GM23338 (cell line): Measurements from ENCODE around the gene HMGN1. TPM values are rescaled to one million over a fixed set of nuclear protein-coding genes. Genes with fewer than 3 reads are reported as not detected.

Experiments
- ATAC-seq: fragments of 200-7000 bp; cut with Tn5 transposase; 3 replicates; pipeline ENCODE4 v1.9.1; 2020
- DNase-seq: peaks from one replicate; pipeline ENCODE4 v3.0.0-alpha.2; 2015; ENCODE audit warnings: low spot score
- H2AFZ ChIP-seq: fragments of 200-600 bp; sonication (generic); 2 replicates; pipeline ENCODE4 v1.8.0; 2016; ENCODE audit warnings: antibody characterized with exemption, mild to moderate bottlenecking, moderate library complexity
- H3F3A ChIP-seq: fragments of 200-600 bp; sonication (generic); replicated peaks from 2 replicates; pipeline ENCODE4 v1.8.0; 2017; ENCODE audit warnings: antibody characterized with exemption, mixed run types, low read depth
- H3K27ac ChIP-seq: fragments of 200-600 bp; sonication (generic); 2 replicates; pipeline ENCODE4 v1.6.1; 2016; ENCODE audit warnings: low read depth
- H3K27me3 ChIP-seq: fragments of 200-600 bp; sonication (generic); 2 replicates; pipeline ENCODE4 v1.8.0; 2016; ENCODE audit warnings: mild to moderate bottlenecking, mixed run types, moderate library complexity; ENCODE audit not compliant: insufficient read depth
- H3K36me3 ChIP-seq: fragments of 200-600 bp; sonication (generic); 2 replicates; pipeline ENCODE4 v1.8.0; 2016; ENCODE audit warnings: mild to moderate bottlenecking; ENCODE audit not compliant: insufficient read depth
- H3K4me1 ChIP-seq: fragments of 200-600 bp; sonication (generic); 2 replicates; pipeline ENCODE4 v1.8.0; 2016; ENCODE audit warnings: mild to moderate bottlenecking, moderate library complexity; ENCODE audit not compliant: insufficient read depth
- H3K4me2 ChIP-seq: fragments of 200-600 bp; sonication (generic); 2 replicates; pipeline ENCODE4 v1.7.1; 2017; ENCODE audit warnings: mixed run types
- H3K4me3 ChIP-seq: fragments of 200-600 bp; sonication (generic); 2 replicates; pipeline ENCODE4 v1.6.1; 2016; ENCODE audit warnings: mixed run types
- H3K79me2 ChIP-seq: fragments of 200-600 bp; sonication (generic); replicated peaks from 2 replicates; pipeline ENCODE4 v1.8.0; 2017; ENCODE audit warnings: mild to moderate bottlenecking; ENCODE audit not compliant: insufficient read depth
- H3K9me2 ChIP-seq: fragments of 200-600 bp; sonication (generic); 2 replicates; pipeline ENCODE4 v1.8.0; 2017; ENCODE audit not compliant: insufficient read depth
- H4K20me1 ChIP-seq: fragments of 200-600 bp; sonication (generic); replicated peaks from 2 replicates; pipeline ENCODE4 v1.8.0; 2017; ENCODE audit warnings: mild to moderate bottlenecking; ENCODE audit not compliant: insufficient read depth
- H3K27ac Mint-ChIP-seq: 2 replicates; pipeline ENCODE4 v1.8.0; 2020; ENCODE audit warnings: inconsistent platforms, mild to moderate bottlenecking, moderate library complexity, mixed read lengths
- H3K27me3 Mint-ChIP-seq: 3 replicates; pipeline ENCODE4 v1.8.0; 2022; ENCODE audit warnings: low read depth, mild to moderate bottlenecking, moderate library complexity, mixed read lengths, inconsistent platforms; ENCODE audit not compliant: insufficient read depth, poor library complexity
- H3K36me3 Mint-ChIP-seq: 3 replicates; pipeline ENCODE4 v1.8.0; 2021; ENCODE audit warnings: low read depth, mild to moderate bottlenecking, inconsistent platforms, moderate library complexity, mixed read lengths
- H3K4me1 Mint-ChIP-seq: 3 replicates; pipeline ENCODE4 v1.8.0; 2020; ENCODE audit warnings: mild to moderate bottlenecking, inconsistent platforms, mixed read lengths
- H3K4me3 Mint-ChIP-seq: 3 replicates; pipeline ENCODE4 v1.8.0; 2021; ENCODE audit warnings: moderate library complexity, mild to moderate bottlenecking, inconsistent platforms, mixed read lengths
- H3K9me3 Mint-ChIP-seq: 3 replicates; pipeline ENCODE4 v1.8.0; 2020; ENCODE audit warnings: moderate library complexity, mild to moderate bottlenecking, inconsistent platforms, mixed read lengths
- CREB1 ChIP-seq: fragments of 250-450 bp; sonication (Bioruptor Pico); IDR thresholded peaks from 2 replicates; pipeline ENCODE4 v1.5.0; 2020; ENCODE audit warnings: low read depth, mild to moderate bottlenecking, moderate library complexity
- EZH2phosphoT487 ChIP-seq: fragments of 200-600 bp; sonication (generic); IDR thresholded peaks from one replicate; pipeline ENCODE4 v1.8.1; 2018; ENCODE audit warnings: antibody characterized with exemption; ENCODE audit not compliant: unreplicated experiment
- JUNB ChIP-seq: IDR thresholded peaks from one replicate; pipeline ENCODE4 v1.6.1; 2016; ENCODE audit warnings: antibody characterized with exemption; ENCODE audit not compliant: unreplicated experiment
- POLR2AphosphoS5 ChIP-seq: IDR thresholded peaks from 2 replicates; pipeline ENCODE4 v1.6.1; 2016; ENCODE audit warnings: antibody characterized with exemption, low read depth
- STAT1 ChIP-seq: IDR thresholded peaks from one replicate; pipeline ENCODE4 v1.6.1; 2016; ENCODE audit warnings: antibody characterized with exemption; ENCODE audit not compliant: unreplicated experiment
- polyA plus RNA-seq: library from polyadenylated mRNA; unstranded; fragments of >200 nt; fragmentation: Nextera tagmentation; extraction: Ambion mirVana; gene quantifications from 2 replicates; pipeline ENCODE4 v1.2.1, GENCODE V29; 2016
- total RNA-seq: library from RNA; depleted of rRNA; stranded (reverse); fragments of >200 nt; shearing (Covaris generic); gene quantifications from 2 replicates; pipeline ENCODE4 v1.2.3, GENCODE V29; 2014
- TF ChIP-seq, protein P1 (sequence below), 2 experiments: fragments of 200-600 bp in 1 of 2; sonication (generic) in 1 of 2; conservative IDR thresholded peaks; 2 replicates each; pipeline versions ENCODE4 v1.5.1 to v1.6.1; 2016 to 2017; ENCODE audit warnings: antibody characterized with exemption in 2 of 2, low read depth in 2 of 2, mild to moderate bottlenecking in 2 of 2, moderate library complexity in 1 of 2
- TF ChIP-seq, protein P2 (sequence below): IDR thresholded peaks from one replicate; pipeline ENCODE4 v1.6.1; 2018; ENCODE audit warnings: antibody characterized with exemption; ENCODE audit not compliant: unreplicated experiment

HMGN1 gene
- total and polyA plus RNA-seq, 2 experiments from 2014 or later: 403 to 889 TPM

DNA sequence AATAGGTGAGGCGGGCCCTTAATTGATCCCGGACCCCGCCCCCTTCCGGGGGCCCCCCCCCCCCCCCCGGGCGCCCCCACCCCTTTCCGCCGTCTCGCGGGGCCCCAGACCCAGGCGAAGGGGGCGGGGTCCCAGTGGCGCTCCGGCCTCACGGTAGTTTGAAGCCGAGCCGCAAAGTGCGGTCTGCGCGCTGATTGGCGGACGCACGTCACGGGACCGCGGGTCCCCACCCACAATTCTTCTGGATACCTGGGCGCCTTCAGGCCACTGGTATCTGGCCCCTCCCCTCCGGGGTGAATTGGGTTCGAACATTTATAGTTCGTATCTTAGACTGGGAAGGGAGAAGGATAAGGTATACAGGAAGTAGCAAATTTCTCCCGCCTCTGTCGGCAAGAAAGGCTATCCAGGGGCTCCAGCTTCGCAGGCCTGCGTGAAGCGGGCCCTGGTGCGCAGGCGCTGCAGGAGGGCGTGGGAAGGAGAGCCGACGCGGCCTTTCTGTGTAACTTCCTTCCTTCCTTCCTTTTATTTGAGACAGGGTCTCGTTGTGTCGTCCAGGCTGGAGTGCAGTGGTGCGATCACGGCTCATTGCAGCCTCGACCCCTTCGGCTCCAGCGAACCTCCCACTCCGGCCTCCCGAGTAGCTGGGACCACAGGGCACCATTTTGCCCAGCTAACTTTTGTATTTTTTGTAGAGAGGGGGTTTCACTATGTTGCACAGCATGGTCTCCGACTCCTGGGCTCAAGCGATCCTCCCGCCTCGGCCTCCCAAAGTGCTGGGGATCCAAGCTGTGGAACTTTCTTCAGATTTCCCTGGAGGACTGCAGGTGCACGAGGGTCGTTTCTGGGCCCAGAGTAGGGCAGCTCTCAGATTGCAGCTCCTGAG, 564 bp upstream of the HMGN1 start:
- H3K27ac ChIP-seq: peak overlapping the region; percentile 98
- Mint-ChIP-seq H3K9me3 (no peaks in the 10 kb centered on the region), H3K4me3 (peak overlapping the region; percentile 93), H3K36me3 (peaks cover 39% of the 10 kb centered on the region), H3K4me1 (peaks cover 41% of the 10 kb centered on the region), H3K27me3 (peaks cover 13% of the 10 kb centered on the region), H3K27ac (peak overlapping the region; percentile 96)
- no peaks in the 10 kb centered on the region for H3K9me2 ChIP-seq
- TF ChIP-seq, protein P1, sequence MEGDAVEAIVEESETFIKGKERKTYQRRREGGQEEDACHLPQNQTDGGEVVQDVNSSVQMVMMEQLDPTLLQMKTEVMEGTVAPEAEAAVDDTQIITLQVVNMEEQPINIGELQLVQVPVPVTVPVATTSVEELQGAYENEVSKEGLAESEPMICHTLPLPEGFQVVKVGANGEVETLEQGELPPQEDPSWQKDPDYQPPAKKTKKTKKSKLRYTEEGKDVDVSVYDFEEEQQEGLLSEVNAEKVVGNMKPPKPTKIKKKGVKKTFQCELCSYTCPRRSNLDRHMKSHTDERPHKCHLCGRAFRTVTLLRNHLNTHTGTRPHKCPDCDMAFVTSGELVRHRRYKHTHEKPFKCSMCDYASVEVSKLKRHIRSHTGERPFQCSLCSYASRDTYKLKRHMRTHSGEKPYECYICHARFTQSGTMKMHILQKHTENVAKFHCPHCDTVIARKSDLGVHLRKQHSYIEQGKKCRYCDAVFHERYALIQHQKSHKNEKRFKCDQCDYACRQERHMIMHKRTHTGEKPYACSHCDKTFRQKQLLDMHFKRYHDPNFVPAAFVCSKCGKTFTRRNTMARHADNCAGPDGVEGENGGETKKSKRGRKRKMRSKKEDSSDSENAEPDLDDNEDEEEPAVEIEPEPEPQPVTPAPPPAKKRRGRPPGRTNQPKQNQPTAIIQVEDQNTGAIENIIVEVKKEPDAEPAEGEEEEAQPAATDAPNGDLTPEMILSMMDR (conservative IDR thresholded peaks at IDR 0.05; ENCODE audit: low read depth in 2 of 2): no peak
- TF ChIP-seq STAT1 (no peak), POLR2AphosphoS5 (peak; percentile 69), CREB1 (CRISPR knock-in tag) (peak; percentile 54)
- H3K36me3 ChIP-seq: peaks cover 24% of the 10 kb centered on the region; the same call in 1 of the 2 replicates
- ATAC-seq (peak; percentile 86), DNase-seq (peak; percentile 98)
- H3K79me2 ChIP-seq: peaks cover 36% of the 10 kb centered on the region
- H3K4me1 ChIP-seq: peaks cover 41% of the 10 kb centered on the region
- no peaks in the 10 kb centered on the region for H3K27me3 ChIP-seq
- H4K20me1 ChIP-seq: peaks cover 21% of the 10 kb centered on the region
- peaks cover 14% of the 10 kb centered on the region for H3F3A ChIP-seq
- H3K4me2 ChIP-seq: peak overlapping the region; percentile 79
- H3K4me3 ChIP-seq: peak overlapping the region; percentile 80
- peak overlapping the region; percentile 72 for H2AFZ ChIP-seq

DNA sequence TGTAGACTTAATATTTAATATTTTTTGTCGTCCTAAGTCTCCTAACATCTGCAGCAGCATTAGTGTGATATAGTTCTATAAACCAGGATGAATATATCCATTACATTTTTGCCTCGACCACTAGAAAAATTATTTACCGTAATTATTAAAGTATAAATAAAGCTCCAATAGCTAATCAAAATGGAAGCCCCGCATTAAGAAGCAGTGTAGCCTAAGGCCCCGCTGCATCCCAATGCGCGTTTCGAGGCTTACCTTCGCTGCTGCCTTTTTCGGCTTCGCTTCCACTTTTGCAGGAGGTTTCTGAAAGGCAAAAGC, 891 bp downstream of the HMGN1 start:
- H3K27me3 ChIP-seq: no peaks in the 10 kb centered on the region
- Mint-ChIP-seq H3K4me3 (peak overlapping the region; percentile 92), H3K36me3 (peaks cover 52% of the 10 kb centered on the region), H3K27ac (peak overlapping the region; percentile 97), H3K9me3 (no peaks in the 10 kb centered on the region), H3K27me3 (peaks cover 13% of the 10 kb centered on the region), H3K4me1 (peaks cover 49% of the 10 kb centered on the region)
- H3K9me2 ChIP-seq: no peaks in the 10 kb centered on the region
- H2AFZ ChIP-seq: no peak overlapping the region
- peaks cover 21% of the 10 kb centered on the region for H4K20me1 ChIP-seq
- ATAC-seq: no peak
- H3K79me2 ChIP-seq: peaks cover 40% of the 10 kb centered on the region
- peaks cover 22% of the 10 kb centered on the region for H3F3A ChIP-seq
- H3K27ac ChIP-seq: peak overlapping the region; percentile 95
- H3K36me3 ChIP-seq: peaks cover 35% of the 10 kb centered on the region; the same call in 1 of the 2 replicates
- H3K4me3 ChIP-seq: peak overlapping the region; percentile 87
- H3K4me2 ChIP-seq: peak overlapping the region; percentile 77
- no peak for DNase-seq
- peaks cover 54% of the 10 kb centered on the region for H3K4me1 ChIP-seq
- no peak for TF ChIP-seq JUNB
- no peak for TF ChIP-seq CREB1 (CRISPR knock-in tag)
- TF ChIP-seq, protein P2, sequence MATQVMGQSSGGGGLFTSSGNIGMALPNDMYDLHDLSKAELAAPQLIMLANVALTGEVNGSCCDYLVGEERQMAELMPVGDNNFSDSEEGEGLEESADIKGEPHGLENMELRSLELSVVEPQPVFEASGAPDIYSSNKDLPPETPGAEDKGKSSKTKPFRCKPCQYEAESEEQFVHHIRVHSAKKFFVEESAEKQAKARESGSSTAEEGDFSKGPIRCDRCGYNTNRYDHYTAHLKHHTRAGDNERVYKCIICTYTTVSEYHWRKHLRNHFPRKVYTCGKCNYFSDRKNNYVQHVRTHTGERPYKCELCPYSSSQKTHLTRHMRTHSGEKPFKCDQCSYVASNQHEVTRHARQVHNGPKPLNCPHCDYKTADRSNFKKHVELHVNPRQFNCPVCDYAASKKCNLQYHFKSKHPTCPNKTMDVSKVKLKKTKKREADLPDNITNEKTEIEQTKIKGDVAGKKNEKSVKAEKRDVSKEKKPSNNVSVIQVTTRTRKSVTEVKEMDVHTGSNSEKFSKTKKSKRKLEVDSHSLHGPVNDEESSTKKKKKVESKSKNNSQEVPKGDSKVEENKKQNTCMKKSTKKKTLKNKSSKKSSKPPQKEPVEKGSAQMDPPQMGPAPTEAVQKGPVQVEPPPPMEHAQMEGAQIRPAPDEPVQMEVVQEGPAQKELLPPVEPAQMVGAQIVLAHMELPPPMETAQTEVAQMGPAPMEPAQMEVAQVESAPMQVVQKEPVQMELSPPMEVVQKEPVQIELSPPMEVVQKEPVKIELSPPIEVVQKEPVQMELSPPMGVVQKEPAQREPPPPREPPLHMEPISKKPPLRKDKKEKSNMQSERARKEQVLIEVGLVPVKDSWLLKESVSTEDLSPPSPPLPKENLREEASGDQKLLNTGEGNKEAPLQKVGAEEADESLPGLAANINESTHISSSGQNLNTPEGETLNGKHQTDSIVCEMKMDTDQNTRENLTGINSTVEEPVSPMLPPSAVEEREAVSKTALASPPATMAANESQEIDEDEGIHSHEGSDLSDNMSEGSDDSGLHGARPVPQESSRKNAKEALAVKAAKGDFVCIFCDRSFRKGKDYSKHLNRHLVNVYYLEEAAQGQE: no peak
- no peak for TF ChIP-seq EZH2phosphoT487
- TF ChIP-seq, protein P1 (conservative IDR thresholded peaks at IDR 0.05; ENCODE audit: low read depth in 2 of 2): no peak
- no peak for TF ChIP-seq POLR2AphosphoS5
